AG09319 (cell line): Measurements from ENCODE around the gene C9orf50.

Source experiments
- DNase-seq: peaks from one replicate; pipeline ENCODE4 v3.0.0-alpha.2; 2010; ENCODE audit warnings: low read depth; ENCODE audit errors: extremely low read depth
- CTCF ChIP-seq: IDR thresholded peaks from 2 replicates; pipeline ENCODE4 v1.5.1; 2011; ENCODE audit warnings: low read depth, mild to moderate bottlenecking, inconsistent platforms, low read length, moderate library complexity

Gene C9orf50

GRCh38 chr9:129629251-129629820 is 8.4 kb upstream of the C9orf50 start:
- DNase-seq: no peak
- TF ChIP-seq CTCF: no peak

GRCh38 chr9:129628709-129629108 is 7.8 kb upstream of the C9orf50 start:
- TF ChIP-seq CTCF: no peak

GRCh38 chr9:129627556-129628440 is 6.9 kb upstream of the C9orf50 start:
- no peak for DNase-seq
- no peak for TF ChIP-seq CTCF

More at GRCh38 chr9:129628709-129629108, 7.8 kb upstream of the C9orf50 start:
- DNase-seq: no peak

GRCh38 chr9:129626625-129627284 is 5.9 kb upstream of the C9orf50 start:
- DNase-seq: no peak

GRCh38 chr9:129626079-129626624 is 5.3 kb upstream of the C9orf50 start, which contains the start of gene NTMT1:
TSS of gene NTMT1 (plus strand) at chr9:129626163. CDS start at chr9:129632704, 6,541 bp downstream.
- no peak for DNase-seq
- TF ChIP-seq CTCF: no peak

More at GRCh38 chr9:129626625-129627284, 5.9 kb upstream of the C9orf50 start:
- no peak for TF ChIP-seq CTCF

GRCh38 chr9:129624947-129625346 is 4.0 kb upstream of the C9orf50 start:
- no peak for TF ChIP-seq CTCF
- DNase-seq: no peak
